H1 (cell line): Measurements from ENCODE around the gene GOLGA2. TPM values are rescaled to one million over a fixed set of nuclear protein-coding genes. Genes with fewer than 3 reads are reported as not detected.

Experiments
- CTCF ChIA-PET: fragments of 300-600 bp; sonication (Branson Sonifier 250); formaldehyde crosslinking; loops from one replicate; lab custom pipeline; 2021; ENCODE audit not compliant: partially characterized antibody; lab: Charles Lee
- POLR2A ChIA-PET: fragments of 300-600 bp; sonication (Branson Sonifier 250); formaldehyde crosslinking; loops from one replicate; lab custom pipeline; 2021; ENCODE audit warnings: inconsistent platforms; ENCODE audit not compliant: partially characterized antibody; lab: Charles Lee
- DNase-seq, 2 experiments: peaks; one replicate each; pipeline versions ENCODE4 v3.0.0 to v3.0.0-alpha.2; 2010 to 2022; ENCODE audit warnings: low spot score in 2 of 2, low read depth in 1 of 2, mixed read lengths in 1 of 2
- FAIRE-seq: peaks from 2 replicates; lab custom pipeline; 2011; peaks lifted over from hg19 to GRCh38; lab: Jason Lieb, UNC
- H2AFZ ChIP-seq: 2 replicates; pipeline ENCODE4 v1.8.1; 2012; ENCODE audit warnings: low read length, inconsistent platforms
- H2AK5ac ChIP-seq: 2 replicates; pipeline ENCODE4 v1.6.1; 2013; ENCODE audit warnings: low read depth, low read length
- H2BK120ac ChIP-seq: replicated peaks from 2 replicates; pipeline ENCODE3; 2013; ENCODE audit warnings: low read depth, low read length, inconsistent platforms
- H2BK12ac ChIP-seq: 2 replicates; pipeline ENCODE4 v1.6.1; 2013; ENCODE audit warnings: low read depth, low read length
- H2BK15ac ChIP-seq: 2 replicates; pipeline ENCODE4 v1.6.1; 2013; ENCODE audit warnings: low read length
- H2BK20ac ChIP-seq: 2 replicates; pipeline ENCODE4 v1.6.1; 2013; ENCODE audit warnings: low read length
- H2BK5ac ChIP-seq: 2 replicates; pipeline ENCODE4 v1.6.1; 2013; ENCODE audit warnings: low read depth, low read length
- H3K14ac ChIP-seq: 2 replicates; pipeline ENCODE4 v1.6.1; 2013; ENCODE audit warnings: inconsistent platforms; ENCODE audit not compliant: insufficient read length
- H3K18ac ChIP-seq: 2 replicates; pipeline ENCODE4 v1.6.1; 2013; ENCODE audit warnings: low read length; ENCODE audit errors: extremely low read depth
- H3K23ac ChIP-seq: 2 replicates; pipeline ENCODE4 v1.6.1; 2013; ENCODE audit warnings: inconsistent platforms; ENCODE audit not compliant: insufficient read length
- H3K23me2 ChIP-seq: 2 replicates; pipeline ENCODE4 v1.6.1; 2013; ENCODE audit warnings: low read depth, low read length
- H3K27ac ChIP-seq: 2 replicates; pipeline ENCODE4 v1.6.1; 2011; ENCODE audit warnings: low read depth, low read length, inconsistent platforms
- H3K27me3 ChIP-seq, 4 experiments: replicated peaks in 1 of 4; 1 replicate in 1 of 4; 2 replicates in 3 of 4; pipeline versions ENCODE4 v1.6.1 to v1.8.1; 2011 to 2013; ENCODE audit warnings: low read length in 3 of 4, mild to moderate bottlenecking in 3 of 4, inconsistent platforms in 2 of 4, mixed read lengths in 2 of 4, moderate library complexity in 1 of 4; ENCODE audit not compliant: control insufficient read depth in 3 of 4, insufficient read depth in 3 of 4; ENCODE audit errors: extremely low read depth in 1 of 4
- H3K36me3 ChIP-seq, 4 experiments: 2 replicates each; pipeline versions ENCODE4 v1.6.1 to v1.8.1; 2011 to 2013; ENCODE audit warnings: mild to moderate bottlenecking in 4 of 4, low read length in 3 of 4, moderate library complexity in 2 of 4, control low read depth in 1 of 4, inconsistent platforms in 1 of 4; ENCODE audit not compliant: insufficient read depth in 4 of 4, control insufficient read depth in 2 of 4
- H3K4ac ChIP-seq: replicated peaks from 2 replicates; pipeline ENCODE3; 2013; ENCODE audit warnings: low read length, low read depth, mixed read lengths, inconsistent platforms; ENCODE audit not compliant: insufficient read length
- H3K4me1 ChIP-seq, 4 experiments: replicated peaks in 1 of 4; 1 replicate in 1 of 4; 2 replicates in 3 of 4; pipeline versions ENCODE4 v1.6.1 to v1.8.1; 2011 to 2013; ENCODE audit warnings: low read length in 3 of 4, inconsistent platforms in 2 of 4, mixed read lengths in 1 of 4; ENCODE audit not compliant: insufficient read depth in 4 of 4, control insufficient read depth in 3 of 4
- H3K4me2 ChIP-seq, 2 experiments: 2 replicates each; pipeline versions ENCODE4 v1.6.1 to v1.8.1; 2011 to 2013; ENCODE audit warnings: low read depth in 2 of 2, low read length in 2 of 2, control low read depth in 1 of 2, inconsistent platforms in 1 of 2, mild to moderate bottlenecking in 1 of 2; ENCODE audit not compliant: insufficient read depth in 1 of 2
- H3K4me3 ChIP-seq, 4 experiments: fragments of 200-600, 300-600 bp in 1 of 4; sonication (generic), shearing (Covaris generic), sonication (Bioruptor Twin) in 1 of 4; 2 replicates each; pipeline versions ENCODE4 v1.5.1 to v1.8.1; 2011 to 2016; ENCODE audit warnings: low read length in 4 of 4, low read depth in 3 of 4, control low read depth in 2 of 4, inconsistent platforms in 2 of 4, mild to moderate bottlenecking in 2 of 4, mixed read lengths in 1 of 4, moderate library complexity in 1 of 4; ENCODE audit not compliant: insufficient read depth in 2 of 4; ENCODE audit errors: extremely low read depth in 1 of 4
- H3K56ac ChIP-seq: replicated peaks from 2 replicates; pipeline ENCODE3; 2013; ENCODE audit warnings: low read depth, mild to moderate bottlenecking, mixed read lengths, low read length, inconsistent platforms; ENCODE audit not compliant: insufficient read length
- H3K79me1 ChIP-seq: 2 replicates; pipeline ENCODE4 v1.6.1; 2013; ENCODE audit warnings: low read depth, low read length, control low read depth
- H3K79me2 ChIP-seq, 2 experiments: 2 replicates each; pipeline versions ENCODE4 v1.6.1 to v1.8.1; 2012 to 2013; ENCODE audit warnings: low read length in 2 of 2, mild to moderate bottlenecking in 2 of 2, inconsistent platforms in 1 of 2; ENCODE audit not compliant: insufficient read depth in 2 of 2, control insufficient read depth in 1 of 2
- H3K9ac ChIP-seq, 4 experiments: replicated peaks in 1 of 4; 1 replicate in 1 of 4; 2 replicates in 3 of 4; pipeline versions ENCODE4 v1.6.1 to v1.8.1; 2011 to 2013; ENCODE audit warnings: low read depth in 3 of 4, low read length in 3 of 4, control low read depth in 2 of 4, mild to moderate bottlenecking in 2 of 4, moderate library complexity in 2 of 4, inconsistent platforms in 1 of 4; ENCODE audit errors: extremely low read depth in 1 of 4
- H3K9me3 ChIP-seq, 2 experiments: 2 replicates each; pipeline versions ENCODE4 v1.6.1 to v1.8.1; 2012 to 2013; ENCODE audit warnings: mild to moderate bottlenecking in 2 of 2, moderate library complexity in 2 of 2, control low read depth in 1 of 2, inconsistent platforms in 1 of 2, low read depth in 1 of 2, low read length in 1 of 2, mixed read lengths in 1 of 2; ENCODE audit not compliant: insufficient read depth in 2 of 2
- H4K20me1 ChIP-seq, 2 experiments: replicated peaks in 1 of 2; 2 replicates each; pipeline versions ENCODE3 to v1.8.1; 2011 to 2013; ENCODE audit warnings: inconsistent platforms in 2 of 2, low read length in 2 of 2, mild to moderate bottlenecking in 1 of 2; ENCODE audit not compliant: insufficient read depth in 2 of 2, control insufficient read depth in 1 of 2
- H4K5ac ChIP-seq: 2 replicates; pipeline ENCODE4 v1.6.1; 2013; ENCODE audit warnings: low read length, low read depth, mixed read lengths, inconsistent platforms; ENCODE audit not compliant: insufficient read length
- H4K8ac ChIP-seq: 2 replicates; pipeline ENCODE4 v1.8.0; 2013; ENCODE audit warnings: mild to moderate bottlenecking, moderate library complexity, low read length, inconsistent platforms; ENCODE audit not compliant: insufficient read depth; ENCODE audit errors: extremely low read depth
- H4K91ac ChIP-seq: replicated peaks from 2 replicates; pipeline ENCODE3; 2013; ENCODE audit warnings: low read length, mixed read lengths, inconsistent platforms; ENCODE audit not compliant: insufficient read length
- SP4 ChIP-seq: IDR thresholded peaks from 2 replicates; pipeline ENCODE4 v1.6.1; 2012; ENCODE audit warnings: low read length, inconsistent platforms
- WGBS, 2 experiments: shearing (Covaris generic) in 1 of 2; methylation state at CpG; one replicate each; pipeline versions ENCODE4 v1.1.6 to v1.1.7; 2013 to 2015; ENCODE audit warnings: low lambda C conversion rate in 2 of 2, mixed read lengths in 2 of 2, inconsistent platforms in 1 of 2, low coverage in 1 of 2, missing lambda C conversion rate in 1 of 2; ENCODE audit not compliant: insufficient replicate concordance in 2 of 2, insufficient coverage in 1 of 2, insufficient read length in 1 of 2; ENCODE audit errors: extremely low coverage in 1 of 2, missing lambda C conversion rate in 1 of 2; 5-methylcytosine and 5-hydroxymethylcytosine counted together
- polyA plus RNA-seq, 7 experiments: library from polyadenylated mRNA; depleted of rRNA in 3 of 7; stranded (reverse) in 5 of 7; unstranded in 2 of 7; fragments of >200 nt in 5 of 7; fragments of 200-250 nt in 2 of 7; gene quantifications; 1 replicate in 5 of 7; 2 replicates in 1 of 7; 4 replicates in 1 of 7; pipeline versions ENCODE4 v1.2.1 to v1.2.3, GENCODE V29; 2011 to 2013; ENCODE audit warnings: missing spikeins in 2 of 7, mixed read lengths in 2 of 7
- total RNA-seq: library from RNA; stranded (reverse); fragmentation: NEBNext Ultra II Directional; extraction: Animal tissue kit (Norgen Biotek cat#: 25700); gene quantifications from 2 replicates; pipeline ENCODE4 v1.2.1, GENCODE V29; 2021
- TF ChIP-seq, protein P1 (sequence below): IDR thresholded peaks from 2 replicates; pipeline ENCODE4 v1.6.1; 2011; ENCODE audit warnings: low read length, improper control_type of control experiment

GOLGA2 gene
- total and polyA plus RNA-seq, 2 of the 8 experiments (the other 6 are each of a cell fraction or from before 2014, with no cell fraction given) = 13.1 to 43.6 TPM

DNA sequence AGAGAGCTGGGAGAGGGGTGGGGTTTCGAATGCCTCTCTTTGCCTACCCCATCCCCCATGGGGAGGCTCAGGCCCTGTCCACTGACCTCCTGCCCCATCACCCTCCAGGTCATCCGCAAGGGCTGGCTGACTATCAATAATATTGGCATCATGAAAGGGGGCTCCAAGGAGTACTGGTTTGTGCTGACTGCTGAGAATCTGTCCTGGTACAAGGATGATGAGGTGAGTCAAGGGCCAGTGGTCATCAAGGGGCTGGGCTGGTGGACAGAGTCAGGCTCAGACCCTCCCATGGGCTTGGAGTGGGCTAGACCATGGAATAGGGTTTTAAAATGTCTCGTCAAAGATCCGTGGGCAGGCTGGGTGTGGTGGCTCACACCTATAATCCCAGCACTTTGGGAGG is 33.7 kb downstream of the GOLGA2 start:
- H2BK20ac ChIP-seq = no peak overlapping the region
- peaks cover 2 to 6% of the 10 kb centered on the region in 2 experiments for H4K20me1 ChIP-seq
- WGBS, 2 experiments = 82% methylated on average over 4 of the region's 4 CpGs; no CpG with 5 or more reads in 1 of the 2 experiments
- H2BK12ac ChIP-seq = no peak overlapping the region
- no peaks in the 10 kb centered on the region for H3K79me2 ChIP-seq
- H3K9ac ChIP-seq = no peak overlapping the region
- no peaks in the 10 kb centered on the region for H3K79me1 ChIP-seq
- DNase-seq = no peak
- no peak overlapping the region for H2BK15ac ChIP-seq
- no peak overlapping the region for H2BK5ac ChIP-seq
- no peak overlapping the region for H3K14ac ChIP-seq
- H3K18ac ChIP-seq = no peak overlapping the region
- no peak overlapping the region for H3K56ac ChIP-seq
- H3K23ac ChIP-seq = no peak overlapping the region
- ChIA-PET POLR2A (interaction anchor here (1.5 to 3.7 kb wide), 3 partner anchors 8 to 17 kb away, joined by 7 to 16 read pairs (median 10); no protein-coding TSS in a partner anchor), CTCF (interaction anchor here (0.7 to 2.8 kb wide), 5 partner anchors 12 to 99 kb away, joined by 3 to 13 read pairs (median 5); no protein-coding TSS in a partner anchor)
- H3K36me3 ChIP-seq = peaks cover 0 to 11% (median 4%) of the 10 kb centered on the region in 4 experiments; a peak in 2 of 8 replicates
- no peaks in the 10 kb centered on the region for H3K9me3 ChIP-seq
- no peak overlapping the region for H2BK120ac ChIP-seq
- no peak overlapping the region for H4K91ac ChIP-seq
- H2AFZ ChIP-seq = no peak overlapping the region
- H4K8ac ChIP-seq = no peak overlapping the region
- TF ChIP-seq, protein P1, sequence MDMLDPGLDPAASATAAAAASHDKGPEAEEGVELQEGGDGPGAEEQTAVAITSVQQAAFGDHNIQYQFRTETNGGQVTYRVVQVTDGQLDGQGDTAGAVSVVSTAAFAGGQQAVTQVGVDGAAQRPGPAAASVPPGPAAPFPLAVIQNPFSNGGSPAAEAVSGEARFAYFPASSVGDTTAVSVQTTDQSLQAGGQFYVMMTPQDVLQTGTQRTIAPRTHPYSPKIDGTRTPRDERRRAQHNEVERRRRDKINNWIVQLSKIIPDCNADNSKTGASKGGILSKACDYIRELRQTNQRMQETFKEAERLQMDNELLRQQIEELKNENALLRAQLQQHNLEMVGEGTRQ = no peak
- no peak for TF ChIP-seq SP4
- H3K27me3 ChIP-seq = no peaks in the 10 kb centered on the region
- no peak overlapping the region for H3K4me3 ChIP-seq
- H3K4me2 ChIP-seq = no peak overlapping the region
- no peak overlapping the region for H3K4ac ChIP-seq
- H3K4me1 ChIP-seq = peaks cover 3 to 19% (median 10%) of the 10 kb centered on the region in 4 experiments
- H3K23me2 ChIP-seq = peaks cover 7% of the 10 kb centered on the region; the same call in 1 of the 2 replicates
- no peak for FAIRE-seq
- no peak overlapping the region for H4K5ac ChIP-seq
- H3K27ac ChIP-seq = no peak overlapping the region
- H2AK5ac ChIP-seq = no peak overlapping the region
